NB4 (cell line): ENCODE measurements around the gene DNAH11.

Experiments
- MYC ChIP-seq: IDR thresholded peaks from 2 replicates; pipeline ENCODE4 v1.6.1; 2011; ENCODE audit warnings: low read depth, low read length
- POLR2A ChIP-seq: IDR thresholded peaks from 2 replicates; pipeline ENCODE4 v1.6.1; 2011; ENCODE audit warnings: mild to moderate bottlenecking; ENCODE audit not compliant: insufficient read length; ENCODE audit errors: extremely low read depth
- TF ChIP-seq, protein P1 (sequence below): IDR thresholded peaks from one replicate; pipeline ENCODE4 v1.5.1; 2012; ENCODE audit warnings: low read depth, low read length

DNA sequence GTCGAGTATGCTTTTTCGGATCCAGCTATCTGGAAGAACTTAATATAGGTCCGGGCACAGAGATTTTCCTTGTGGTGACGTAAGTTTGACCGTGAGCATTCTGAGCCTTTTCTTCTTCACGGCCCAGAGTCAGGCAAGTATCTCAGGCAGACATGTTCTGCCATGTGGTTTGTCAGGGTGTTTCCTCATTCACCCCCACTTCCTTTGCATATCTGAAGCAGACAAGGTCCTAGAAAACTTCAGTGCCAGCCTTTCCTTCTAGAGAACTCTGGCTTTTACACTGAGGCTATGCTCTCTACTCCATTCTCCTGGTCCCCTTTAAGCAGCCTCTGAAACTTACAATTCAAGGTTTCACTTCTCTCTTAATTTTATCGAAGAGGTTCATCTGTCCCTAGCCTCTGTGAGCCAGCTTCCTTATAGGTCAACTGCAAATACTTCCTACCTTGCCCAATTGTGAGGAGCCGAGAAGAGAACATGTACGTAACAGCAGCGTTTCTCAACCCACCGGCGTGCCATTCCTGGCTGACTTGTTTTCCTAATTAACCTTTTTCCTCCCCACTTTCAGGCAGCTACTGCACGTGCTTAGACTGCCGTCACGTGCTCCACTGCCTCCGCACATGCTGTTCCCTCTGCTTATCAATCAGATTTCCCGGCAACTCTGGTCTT lies 355.6 kb downstream of the DNAH11 start:
- no peak for TF ChIP-seq POLR2A
- TF ChIP-seq, protein P1, sequence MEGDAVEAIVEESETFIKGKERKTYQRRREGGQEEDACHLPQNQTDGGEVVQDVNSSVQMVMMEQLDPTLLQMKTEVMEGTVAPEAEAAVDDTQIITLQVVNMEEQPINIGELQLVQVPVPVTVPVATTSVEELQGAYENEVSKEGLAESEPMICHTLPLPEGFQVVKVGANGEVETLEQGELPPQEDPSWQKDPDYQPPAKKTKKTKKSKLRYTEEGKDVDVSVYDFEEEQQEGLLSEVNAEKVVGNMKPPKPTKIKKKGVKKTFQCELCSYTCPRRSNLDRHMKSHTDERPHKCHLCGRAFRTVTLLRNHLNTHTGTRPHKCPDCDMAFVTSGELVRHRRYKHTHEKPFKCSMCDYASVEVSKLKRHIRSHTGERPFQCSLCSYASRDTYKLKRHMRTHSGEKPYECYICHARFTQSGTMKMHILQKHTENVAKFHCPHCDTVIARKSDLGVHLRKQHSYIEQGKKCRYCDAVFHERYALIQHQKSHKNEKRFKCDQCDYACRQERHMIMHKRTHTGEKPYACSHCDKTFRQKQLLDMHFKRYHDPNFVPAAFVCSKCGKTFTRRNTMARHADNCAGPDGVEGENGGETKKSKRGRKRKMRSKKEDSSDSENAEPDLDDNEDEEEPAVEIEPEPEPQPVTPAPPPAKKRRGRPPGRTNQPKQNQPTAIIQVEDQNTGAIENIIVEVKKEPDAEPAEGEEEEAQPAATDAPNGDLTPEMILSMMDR, result no peak
- no peak for TF ChIP-seq MYC
